Measurements from ENCODE around the gene SHROOM1. TPM values are rescaled to one million over a fixed set of nuclear protein-coding genes. Genes with fewer than 3 reads are reported as not detected.

The SHROOM1 gene, protein sequence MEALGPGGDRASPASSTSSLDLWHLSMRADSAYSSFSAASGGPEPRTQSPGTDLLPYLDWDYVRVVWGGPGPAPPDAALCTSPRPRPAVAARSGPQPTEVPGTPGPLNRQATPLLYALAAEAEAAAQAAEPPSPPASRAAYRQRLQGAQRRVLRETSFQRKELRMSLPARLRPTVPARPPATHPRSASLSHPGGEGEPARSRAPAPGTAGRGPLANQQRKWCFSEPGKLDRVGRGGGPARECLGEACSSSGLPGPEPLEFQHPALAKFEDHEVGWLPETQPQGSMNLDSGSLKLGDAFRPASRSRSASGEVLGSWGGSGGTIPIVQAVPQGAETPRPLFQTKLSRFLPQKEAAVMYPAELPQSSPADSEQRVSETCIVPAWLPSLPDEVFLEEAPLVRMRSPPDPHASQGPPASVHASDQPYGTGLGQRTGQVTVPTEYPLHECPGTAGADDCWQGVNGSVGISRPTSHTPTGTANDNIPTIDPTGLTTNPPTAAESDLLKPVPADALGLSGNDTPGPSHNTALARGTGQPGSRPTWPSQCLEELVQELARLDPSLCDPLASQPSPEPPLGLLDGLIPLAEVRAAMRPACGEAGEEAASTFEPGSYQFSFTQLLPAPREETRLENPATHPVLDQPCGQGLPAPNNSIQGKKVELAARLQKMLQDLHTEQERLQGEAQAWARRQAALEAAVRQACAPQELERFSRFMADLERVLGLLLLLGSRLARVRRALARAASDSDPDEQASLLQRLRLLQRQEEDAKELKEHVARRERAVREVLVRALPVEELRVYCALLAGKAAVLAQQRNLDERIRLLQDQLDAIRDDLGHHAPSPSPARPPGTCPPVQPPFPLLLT
- 1 to 10 TPM in 3 of 4 donors, under 1 TPM in 1; 0.61 to 6.0 (median 2.0) TPM for total RNA-seq

- Histone ChIP-seq H3K27ac (peak within 1 kb of the TSS; percentile 12 to 78 (median 74)), H3K9me3 (no peaks in the 10 kb centered on the region), H3K4me1 (no peaks in the 10 kb centered on the region), H3K27me3 (peaks cover 0 to 3% (median 0%) of the 10 kb centered on the region in 3 donors), H3K36me3 (no peaks in the 10 kb centered on the region), H3K4me3 (peak within 1 kb of the TSS; percentile 53 to 72 (median 56))
- in situ Hi-C loops (cut with MboI; ENCODE audit: low sequenced_read_pairs in 4 of 4) (no loop called here), intact Hi-C loops (cut with DNase I; ENCODE audit: low total_unique reads) (loop anchor here (1.0 to 5.0 kb wide), 3 partner anchors 36 to 222 kb away; partner anchors contain the start of genes GDF9, HSPA4 and UQCRQ)
- TF ChIP-seq POLR2A (IDR thresholded peaks at IDR 0.05) = peak; percentile 21
- TF ChIP-seq, protein P1, sequence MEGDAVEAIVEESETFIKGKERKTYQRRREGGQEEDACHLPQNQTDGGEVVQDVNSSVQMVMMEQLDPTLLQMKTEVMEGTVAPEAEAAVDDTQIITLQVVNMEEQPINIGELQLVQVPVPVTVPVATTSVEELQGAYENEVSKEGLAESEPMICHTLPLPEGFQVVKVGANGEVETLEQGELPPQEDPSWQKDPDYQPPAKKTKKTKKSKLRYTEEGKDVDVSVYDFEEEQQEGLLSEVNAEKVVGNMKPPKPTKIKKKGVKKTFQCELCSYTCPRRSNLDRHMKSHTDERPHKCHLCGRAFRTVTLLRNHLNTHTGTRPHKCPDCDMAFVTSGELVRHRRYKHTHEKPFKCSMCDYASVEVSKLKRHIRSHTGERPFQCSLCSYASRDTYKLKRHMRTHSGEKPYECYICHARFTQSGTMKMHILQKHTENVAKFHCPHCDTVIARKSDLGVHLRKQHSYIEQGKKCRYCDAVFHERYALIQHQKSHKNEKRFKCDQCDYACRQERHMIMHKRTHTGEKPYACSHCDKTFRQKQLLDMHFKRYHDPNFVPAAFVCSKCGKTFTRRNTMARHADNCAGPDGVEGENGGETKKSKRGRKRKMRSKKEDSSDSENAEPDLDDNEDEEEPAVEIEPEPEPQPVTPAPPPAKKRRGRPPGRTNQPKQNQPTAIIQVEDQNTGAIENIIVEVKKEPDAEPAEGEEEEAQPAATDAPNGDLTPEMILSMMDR (IDR thresholded peaks at IDR 0.05 in 4 of 5, conservative IDR thresholded peaks at IDR 0.05 in 1 of 5) = no peak
- ATAC-seq (peak; percentile 35 to 49), DNase-seq (no peak)
Measured at GRCh38 chr5:132830436-132831094, at the start of gene SHROOM1. TSS of gene SHROOM1 (minus strand) at chr5:132830647. CDS start at chr5:132826140, 4,507 bp downstream.

- Histone ChIP-seq H3K36me3 (peaks cover 0 to 49% of the 10 kb centered on the region in 2 donors), H3K27me3 (no peaks in the 10 kb centered on the region), H3K4me3 (no peak overlapping the region), H3K27ac (peak overlapping the region; percentile 13 to 75 (median 52)), H3K9me3 (no peaks in the 10 kb centered on the region), H3K4me1 (peaks cover 28 to 34% of the 10 kb centered on the region in 2 donors)
- ATAC-seq (peak; percentile 83 to 96), DNase-seq (peak; percentile 43 to 82)
- in situ Hi-C loops (cut with MboI; ENCODE audit: low sequenced_read_pairs in 4 of 4) (no loop called here), intact Hi-C loops (cut with DNase I; ENCODE audit: low total_unique reads) (no loop called here)
- TF ChIP-seq, protein P1 (IDR thresholded peaks at IDR 0.05 in 4 of 5, conservative IDR thresholded peaks at IDR 0.05 in 1 of 5) = no peak
- TF ChIP-seq POLR2A (IDR thresholded peaks at IDR 0.05) = no peak
Measured at GRCh38 chr5:132877938-132878337, 47.5 kb upstream of the SHROOM1 start.

DNA sequence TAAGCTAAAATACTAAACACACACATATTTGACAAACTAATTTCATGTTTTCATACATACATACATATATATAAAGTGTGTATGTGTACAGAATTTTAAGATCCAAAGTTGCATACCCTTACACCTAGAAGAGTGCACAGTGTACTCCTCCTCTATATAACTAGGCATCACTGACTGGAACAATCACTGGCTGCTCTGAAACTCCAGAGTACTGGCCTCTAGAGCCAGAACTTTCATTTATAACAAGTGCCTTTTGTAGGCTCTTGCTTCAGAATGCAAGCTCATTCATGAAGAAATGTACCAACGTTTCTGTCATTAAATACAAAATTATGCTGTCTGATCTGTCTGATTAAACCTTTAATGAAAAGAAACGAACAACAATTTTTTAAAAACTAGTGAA, 47.0 kb upstream of the SHROOM1 start:
- Histone ChIP-seq H3K36me3 (peaks cover 0 to 45% of the 10 kb centered on the region in 2 donors), H3K4me3 (no peak overlapping the region), H3K9me3 (no peaks in the 10 kb centered on the region), H3K27me3 (no peaks in the 10 kb centered on the region), H3K27ac (peak overlapping the region; percentile 13 to 75 (median 52)), H3K4me1 (peaks cover 32 to 37% of the 10 kb centered on the region in 2 donors)
- in situ Hi-C loops (cut with MboI; ENCODE audit: low sequenced_read_pairs in 4 of 4) = no loop called here
- no peak for ATAC-seq
- TF ChIP-seq, protein P1 (IDR thresholded peaks at IDR 0.05 in 4 of 5, conservative IDR thresholded peaks at IDR 0.05 in 1 of 5) = no peak
- TF ChIP-seq POLR2A (IDR thresholded peaks at IDR 0.05) = no peak
- intact Hi-C loops (cut with DNase I; ENCODE audit: low total_unique reads) = no loop called here
- no peak for DNase-seq

DNA sequence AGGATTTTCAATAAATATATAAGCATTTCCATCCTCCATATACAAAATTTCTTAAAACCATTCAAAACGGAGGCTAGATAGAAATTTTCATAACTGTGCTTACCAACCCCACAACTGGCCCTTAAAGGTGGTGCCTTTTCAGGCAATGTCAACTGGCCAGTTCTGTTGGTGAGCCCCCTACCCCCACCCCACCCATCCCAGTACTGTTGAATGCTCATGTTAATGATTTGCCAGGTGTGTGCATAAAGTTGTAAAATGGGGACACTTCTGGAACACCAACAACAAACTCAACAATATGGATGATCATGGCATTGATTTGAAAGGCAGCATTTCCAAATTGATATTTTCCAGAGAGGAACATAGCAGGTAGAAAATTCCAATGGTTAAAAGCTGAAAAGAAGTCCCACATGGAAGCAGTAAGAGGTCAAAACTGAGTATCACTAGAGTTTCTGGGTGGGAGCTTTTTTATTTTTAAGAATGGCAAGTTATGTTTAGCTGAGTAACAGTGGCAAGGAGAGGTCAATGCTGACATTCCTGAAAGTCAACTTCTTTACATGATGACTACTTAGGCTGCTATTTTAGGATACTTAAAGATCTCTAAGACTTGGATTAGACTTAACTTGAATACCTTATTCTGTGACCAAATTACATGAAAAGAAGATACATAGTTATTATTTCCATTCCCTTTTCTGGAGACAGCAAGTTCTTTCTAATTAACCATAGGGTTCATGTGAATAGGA, 45.7 kb upstream of the SHROOM1 start:
- ATAC-seq (no peak), DNase-seq (no peak)
- Histone ChIP-seq H3K27ac (no peak overlapping the region), H3K36me3 (peaks cover 0 to 32% of the 10 kb centered on the region in 2 donors), H3K4me3 (no peak overlapping the region), H3K9me3 (no peaks in the 10 kb centered on the region), H3K27me3 (no peaks in the 10 kb centered on the region), H3K4me1 (peaks cover 36 to 39% of the 10 kb centered on the region in 2 donors)
- intact Hi-C loops (cut with DNase I; ENCODE audit: low total_unique reads) (no loop called here), in situ Hi-C loops (cut with MboI; ENCODE audit: low sequenced_read_pairs in 4 of 4) (no loop called here)
- TF ChIP-seq, protein P1 (IDR thresholded peaks at IDR 0.05 in 4 of 5, conservative IDR thresholded peaks at IDR 0.05 in 1 of 5) = no peak
- no peak for TF ChIP-seq POLR2A (IDR thresholded peaks at IDR 0.05)

Data from gastrocnemius medialis (tissue), 4 donors.